Activated CD4-positive, alpha-beta memory T cell treated with anti-CD3 and anti-CD28 coated beads, Interleukin-2, amount 10 ng/mL, durations not matched to agents 7 days and 5 days (primary cell): Measurements from ENCODE around the gene TMEM109. TPM values are rescaled to one million over a fixed set of nuclear protein-coding genes. Genes with fewer than 3 reads are reported as not detected.
"Not testable (repeated sequence)": the region's sequence is repeated elsewhere in the genome, so short reads cannot be mapped to it uniquely, and the experiment has no call there.

Experiments
- CTCF ChIA-PET: fragments of 350-600 bp; sonication (Branson Sonifier 250); formaldehyde crosslinking; loops from one replicate; lab custom pipeline; 2021; ENCODE audit warnings: antibody characterized with exemption, inconsistent platforms; lab: Charles Lee
- POLR2A ChIA-PET: fragments of 350-600 bp; sonication (Branson Sonifier 250); formaldehyde crosslinking; loops from one replicate; lab custom pipeline; 2021; ENCODE audit warnings: antibody characterized with exemption; lab: Charles Lee
- DNase-seq: peaks from one replicate; pipeline ENCODE4 v3.0.0-alpha.2; 2020
- H3K27ac Mint-ChIP-seq: one replicate; pipeline ENCODE4 v1.8.0; 2021; ENCODE audit warnings: mild to moderate bottlenecking, mixed read lengths
- H3K27me3 Mint-ChIP-seq: one replicate; pipeline ENCODE4 v1.8.0; 2021; ENCODE audit warnings: mixed read lengths
- H3K36me3 Mint-ChIP-seq: one replicate; pipeline ENCODE4 v1.8.0; 2021; ENCODE audit warnings: low read depth, mixed read lengths
- H3K4me1 Mint-ChIP-seq: one replicate; pipeline ENCODE4 v1.8.0; 2021; ENCODE audit warnings: mixed read lengths
- H3K4me3 Mint-ChIP-seq: one replicate; pipeline ENCODE4 v1.8.0; 2021; ENCODE audit warnings: mild to moderate bottlenecking, mixed read lengths
- H3K9me3 Mint-ChIP-seq: one replicate; pipeline ENCODE4 v1.8.0; 2021; ENCODE audit warnings: mixed read lengths
- total RNA-seq, 2 experiments: library from RNA; stranded (reverse); gene quantifications; one replicate each; pipeline ENCODE4 v1.2.3, GENCODE V29; 2021

Gene TMEM109
- total RNA-seq, 2 experiments from 2014 or later: 101 to 110 TPM

DNA sequence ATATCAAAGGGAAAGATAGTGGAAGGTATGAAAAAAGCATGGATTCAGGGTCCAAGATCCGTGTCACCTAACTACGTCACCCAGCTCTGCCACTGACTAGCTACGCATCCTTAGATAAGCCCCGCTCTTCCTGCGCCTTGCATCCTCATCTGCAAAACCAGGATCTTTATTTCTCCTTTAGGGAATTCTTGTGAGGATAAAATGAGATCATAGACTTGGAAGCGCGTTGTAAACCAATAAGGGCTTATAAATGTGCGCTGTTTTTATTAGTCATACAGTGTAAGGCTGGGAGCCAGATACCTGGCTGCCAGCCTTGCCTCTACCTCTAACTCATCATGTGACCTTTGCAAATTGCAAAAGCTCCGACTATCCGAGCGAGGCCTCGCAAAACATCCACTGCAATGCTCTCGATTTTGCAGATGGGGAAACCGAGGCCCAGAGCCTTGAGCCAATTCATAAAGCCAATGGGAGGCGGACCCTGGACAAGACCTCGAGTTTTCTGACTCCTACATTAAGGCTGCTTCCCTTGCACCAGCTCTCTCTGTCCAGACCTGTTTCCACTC is 8.3 kb upstream of the TMEM109 start:
- ChIA-PET CTCF (interaction anchor here (0.7 to 7.6 kb wide), 10 partner anchors 8 to 281 kb away, joined by 3 to 87 read pairs (median 4); partner anchors contain the start of genes CD6 and TMEM109), POLR2A (interaction anchor here (0.9 to 5.7 kb wide), 13 partner anchors 9 to 252 kb away, joined by 3 to 66 read pairs (median 4); partner anchors contain the start of genes CD6 and TMEM109)
- Mint-ChIP-seq H3K27ac (peak overlapping the region; percentile 88), H3K36me3 (peaks cover 32% of the 10 kb centered on the region), H3K9me3 (no peaks in the 10 kb centered on the region), H3K4me3 (peak overlapping the region; percentile 83), H3K27me3 (peaks cover 16% of the 10 kb centered on the region), H3K4me1 (peaks cover 36% of the 10 kb centered on the region)
- DNase-seq: no peak

DNA sequence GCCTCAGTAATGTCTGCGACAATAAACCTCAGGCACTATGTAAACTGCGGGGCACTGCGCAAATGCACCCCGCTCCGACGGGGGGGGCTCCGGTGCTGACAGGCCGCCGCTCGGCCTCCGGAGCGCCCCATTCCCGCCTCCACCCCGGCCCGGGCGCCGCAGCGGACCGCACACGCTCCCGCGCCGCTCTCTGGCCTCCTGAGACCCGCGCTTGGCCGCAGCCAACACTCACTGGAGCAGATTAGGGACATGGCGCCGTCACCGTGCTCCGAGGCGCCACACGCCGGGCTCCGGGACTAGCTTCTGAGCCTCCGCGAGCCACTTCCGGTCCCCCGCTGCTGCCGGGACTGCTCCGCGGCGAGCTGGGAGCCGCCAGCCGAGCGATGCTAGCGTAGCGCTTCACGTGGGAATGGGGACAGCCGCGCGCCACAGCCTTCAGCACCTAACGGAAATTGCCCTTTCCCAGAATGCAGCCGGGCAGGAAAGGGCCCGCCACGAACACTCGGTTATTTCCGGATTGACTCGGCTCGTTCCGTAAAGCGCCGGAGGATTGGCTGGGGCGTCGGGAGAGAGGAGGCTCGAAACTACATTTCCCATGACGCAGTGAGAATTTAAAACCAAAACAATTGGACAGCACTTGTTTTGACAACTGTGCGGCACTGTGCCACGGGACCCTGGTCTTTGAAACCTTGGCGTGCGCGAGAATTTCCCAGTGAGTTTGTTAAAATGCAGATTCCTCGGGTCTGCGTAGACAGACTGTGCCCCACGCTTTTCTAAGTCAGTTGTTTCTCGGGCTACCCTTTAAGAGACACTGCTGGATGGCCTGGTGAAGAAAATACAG is 7.6 kb upstream of the TMEM109 start, which contains the start of gene PRPF19:
TSS of gene PRPF19 (minus strand) at position 454 of the 841 bp plus-strand sequence. CDS start at position 251, 203 bp downstream.
- Mint-ChIP-seq H3K9me3 (no peaks in the 10 kb centered on the region), H3K27me3 (peaks cover 16% of the 10 kb centered on the region), H3K27ac (peak within 1 kb of the TSS; percentile 88), H3K36me3 (peaks cover 25% of the 10 kb centered on the region), H3K4me3 (peak within 1 kb of the TSS; percentile 83), H3K4me1 (peaks cover 40% of the 10 kb centered on the region)
- ChIA-PET CTCF (interaction anchor here (0.7 to 7.6 kb wide), 5 partner anchors 8 to 281 kb away, joined by 3 to 87 read pairs (median 12); partner anchors contain the start of gene TMEM109), POLR2A (interaction anchor here (0.9 to 5.7 kb wide), 12 partner anchors 9 to 252 kb away, joined by 3 to 66 read pairs (median 4); partner anchors contain the start of gene TMEM109)
- peak; percentile 99 for DNase-seq

DNA sequence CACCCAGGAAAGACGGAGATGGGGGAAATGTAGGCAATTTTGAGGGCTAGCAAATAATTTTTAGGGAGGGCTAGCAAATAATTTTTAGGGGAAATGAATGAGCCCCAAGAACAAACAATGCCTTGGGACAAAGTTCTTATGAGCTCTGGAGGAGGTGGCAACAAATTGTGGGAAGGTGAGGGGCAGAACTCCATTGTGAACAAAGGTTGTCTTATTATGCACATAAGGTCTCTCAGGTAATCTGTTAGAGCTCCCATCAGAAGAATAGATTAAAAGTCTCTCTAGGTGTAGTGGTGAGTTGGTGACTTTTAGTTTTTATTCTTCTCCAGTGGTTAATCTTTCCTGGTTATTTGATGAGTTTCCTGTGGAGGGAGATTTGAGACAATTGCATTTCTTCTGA is 5.2 kb upstream of the TMEM109 start:
- Mint-ChIP-seq H3K27ac (no peak overlapping the region), H3K36me3 (peaks cover 6% of the 10 kb centered on the region), H3K4me1 (peaks cover 52% of the 10 kb centered on the region), H3K4me3 (no peak overlapping the region), H3K27me3 (peaks cover 16% of the 10 kb centered on the region), H3K9me3 (no peaks in the 10 kb centered on the region)
- ChIA-PET CTCF (no interaction called here), POLR2A (no interaction called here)
- DNase-seq: no peak

DNA sequence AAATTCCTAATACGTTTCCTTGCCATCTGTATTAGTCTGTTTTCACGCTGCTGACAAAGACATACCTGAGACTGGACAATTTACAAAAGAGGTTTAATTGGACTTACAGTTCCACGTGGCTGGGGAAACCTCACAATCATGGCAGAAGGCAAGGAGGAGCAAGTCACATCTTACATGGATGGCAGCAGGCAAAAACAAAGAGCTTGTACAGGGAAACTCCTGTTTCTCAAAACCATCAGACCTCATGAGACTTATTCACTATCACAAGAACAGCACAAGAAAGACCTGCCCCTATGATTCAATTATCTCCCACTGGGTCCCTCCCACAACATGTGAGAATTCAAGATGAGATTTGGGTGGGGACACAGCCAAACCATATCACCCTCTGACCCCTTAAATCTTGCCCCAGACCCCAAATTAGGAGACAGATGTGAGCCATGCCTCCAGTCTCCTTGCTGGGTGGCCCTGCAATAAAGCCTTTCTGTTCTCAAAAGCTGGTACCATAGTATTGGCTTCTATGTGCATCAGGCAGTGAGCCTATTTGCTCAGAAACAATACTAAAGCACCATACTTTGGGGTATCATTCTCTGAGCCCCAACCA is 4.2 kb upstream of the TMEM109 start:
- POLR2A ChIA-PET, H3K27ac Mint-ChIP-seq, H3K9me3 Mint-ChIP-seq, H3K4me3 Mint-ChIP-seq, CTCF ChIA-PET, DNase-seq, H3K36me3 Mint-ChIP-seq: not testable (repeated sequence)
- Mint-ChIP-seq H3K27me3 (peaks cover 16% of the 10 kb centered on the region), H3K4me1 (peaks cover 42% of the 10 kb centered on the region)

DNA sequence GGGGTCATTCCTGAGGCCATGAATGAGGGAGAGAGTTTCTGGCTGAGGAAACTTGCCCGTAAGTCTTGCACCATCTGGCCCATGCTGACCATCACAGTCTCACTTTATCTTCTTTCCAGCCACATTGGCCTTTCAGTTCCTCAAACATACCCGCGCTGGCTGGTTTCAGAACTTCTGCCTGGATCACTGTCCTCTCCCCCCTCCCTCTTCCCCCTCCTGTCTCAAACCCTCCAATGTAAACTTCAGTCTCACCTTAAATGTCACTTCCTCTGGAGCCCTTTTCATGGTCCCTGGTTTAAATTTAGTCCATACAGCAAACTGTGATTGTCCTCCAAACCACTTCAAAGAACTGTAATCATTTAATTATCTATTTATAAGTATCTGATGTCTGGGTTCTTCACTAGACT is 3.7 kb upstream of the TMEM109 start:
- POLR2A ChIA-PET: no interaction called here
- DNase-seq: no peak
- Mint-ChIP-seq H3K4me1 (peaks cover 38% of the 10 kb centered on the region), H3K36me3 (peaks cover 4% of the 10 kb centered on the region), H3K4me3 (no peak overlapping the region), H3K27ac (no peak overlapping the region), H3K9me3 (no peaks in the 10 kb centered on the region), H3K27me3 (peaks cover 16% of the 10 kb centered on the region)
- CTCF ChIA-PET: no interaction called here

DNA sequence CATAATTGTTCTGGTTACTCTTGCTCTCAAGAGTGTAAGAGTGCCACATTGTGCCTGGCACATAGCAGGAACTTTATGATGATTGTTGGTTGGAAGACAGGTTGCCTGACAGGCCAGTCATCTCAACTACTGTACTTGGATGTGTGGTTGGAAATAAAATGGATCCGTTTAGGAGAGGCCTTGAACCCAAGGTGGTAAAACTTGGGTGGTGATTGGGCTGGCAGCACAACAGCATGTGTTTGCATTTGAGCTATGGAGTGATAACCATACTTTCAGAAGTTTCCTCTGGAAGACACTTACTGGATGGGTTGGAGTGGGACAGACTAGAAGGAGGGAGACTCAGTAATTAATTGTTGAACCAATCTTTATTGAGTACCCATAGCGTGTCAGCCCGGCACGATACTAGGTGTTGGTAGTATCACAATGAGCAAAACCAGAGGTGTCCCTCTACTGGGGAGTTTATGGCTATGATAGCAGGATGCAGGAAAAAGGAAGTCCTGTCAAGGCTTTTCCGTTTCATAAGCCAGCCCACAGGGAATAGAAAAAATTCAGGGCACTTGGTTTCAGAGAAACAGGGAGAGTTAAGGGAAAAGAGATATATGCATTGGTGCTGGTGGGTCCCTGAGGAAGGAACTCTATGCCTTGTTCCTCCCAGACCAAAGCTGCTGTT is 3.1 kb upstream of the TMEM109 start:
- Mint-ChIP-seq H3K4me3 (no peak overlapping the region), H3K27ac (no peak overlapping the region), H3K9me3 (no peaks in the 10 kb centered on the region), H3K36me3 (peaks cover 4% of the 10 kb centered on the region), H3K4me1 (peaks cover 40% of the 10 kb centered on the region), H3K27me3 (peaks cover 16% of the 10 kb centered on the region)
- no peak for DNase-seq
- POLR2A ChIA-PET: no interaction called here
- CTCF ChIA-PET: no interaction called here

DNA sequence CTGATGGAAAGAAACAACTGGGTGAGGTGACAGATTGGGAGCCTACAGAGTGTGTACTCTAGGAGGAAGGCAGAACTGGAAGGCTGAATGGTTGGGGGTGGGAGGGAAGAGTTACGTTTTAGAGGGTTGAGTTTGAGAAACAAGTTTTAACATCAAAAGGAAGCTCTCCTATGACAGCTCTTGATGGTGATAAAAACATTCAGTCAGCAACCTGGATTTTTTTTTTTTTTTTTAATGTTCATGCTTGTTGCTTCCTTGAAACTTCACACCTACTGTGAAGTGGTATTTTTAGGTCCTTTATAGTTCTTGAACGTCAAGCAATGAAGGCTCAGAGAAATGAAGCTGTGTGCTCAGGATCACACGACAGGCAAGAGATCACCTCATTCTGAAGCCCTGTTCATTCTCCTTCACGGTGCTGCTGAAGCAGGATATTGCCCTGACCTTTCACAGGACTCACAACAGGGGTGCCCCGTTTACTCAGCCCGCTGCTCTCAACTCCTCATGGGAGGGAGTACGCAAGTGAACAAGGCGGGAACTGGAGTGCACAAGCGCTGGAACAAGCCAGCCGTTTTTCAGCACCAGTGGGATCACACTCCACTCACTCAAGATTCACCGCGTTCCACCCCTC is 1.6 kb upstream of the TMEM109 start:
- Mint-ChIP-seq H3K4me1 (peaks cover 45% of the 10 kb centered on the region), H3K27ac (peak overlapping the region; percentile 44), H3K36me3 (peaks cover 10% of the 10 kb centered on the region), H3K27me3 (peaks cover 16% of the 10 kb centered on the region), H3K4me3 (peak overlapping the region; percentile 3), H3K9me3 (no peaks in the 10 kb centered on the region)
- POLR2A ChIA-PET: interaction anchor here (0.7 to 1.9 kb wide), 7 partner anchors 9 to 518 kb away, joined by 3 to 5 read pairs (median 5); partner anchors contain the start of genes CPSF7, SDHAF2 and TMEM132A
- CTCF ChIA-PET: interaction anchor here (1.4 to 4.9 kb wide), 4 partner anchors 9 to 275 kb away, joined by 5 to 52 read pairs (median 7); partner anchors contain the start of gene PRPF19
- DNase-seq: no peak

DNA sequence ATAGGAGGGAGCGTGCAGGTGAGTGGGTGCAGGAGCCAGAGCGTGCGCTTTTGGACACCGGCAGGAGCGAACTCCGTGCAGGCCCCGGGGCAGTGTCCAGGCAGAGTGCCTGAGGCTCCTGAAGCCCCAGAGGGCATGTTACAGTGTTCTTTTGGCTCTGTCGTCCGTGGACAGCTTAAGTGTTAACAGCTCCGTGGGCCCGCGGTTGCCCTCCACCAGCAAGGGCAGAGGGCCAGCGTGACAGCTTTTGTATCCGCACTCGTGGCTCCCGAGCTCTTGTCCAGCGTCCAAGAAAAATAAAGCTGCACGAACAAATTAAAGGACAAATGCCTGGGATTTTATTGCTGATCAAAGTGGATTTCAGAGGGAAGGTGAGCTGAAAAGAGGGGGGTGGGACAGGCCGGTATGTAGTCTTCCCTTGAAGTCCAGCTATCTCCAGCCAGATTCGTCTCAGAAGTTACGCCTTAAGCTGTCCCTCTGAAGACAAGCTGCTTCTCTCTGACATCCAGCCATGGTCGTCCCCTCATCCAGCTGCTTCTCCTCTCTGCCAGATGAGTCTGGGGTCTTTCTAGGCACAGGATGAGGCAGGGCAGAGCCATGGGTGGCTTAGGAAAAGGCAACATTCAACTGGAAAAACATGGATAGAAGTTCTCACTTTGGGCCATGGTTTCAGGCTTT is 968 bp upstream of the TMEM109 start:
- no peaks in the 10 kb centered on the region for H3K9me3 Mint-ChIP-seq
- H3K27ac Mint-ChIP-seq: no peak overlapping the region
- peak overlapping the region; percentile 96 for H3K4me3 Mint-ChIP-seq
- ChIA-PET CTCF (interaction anchor here (0.9 to 4.9 kb wide), 13 partner anchors 10 to 603 kb away, joined by 3 to 52 read pairs (median 5); partner anchors contain the start of genes CYB561A3, PRPF19 and TMEM138), POLR2A (interaction anchor here (0.6 to 4.4 kb wide), 15 partner anchors 8 to 517 kb away, joined by 3 to 66 read pairs (median 4); partner anchors contain the start of genes CPSF7, PRPF19, SDHAF2 and TMEM132A)
- H3K27me3 Mint-ChIP-seq: peaks cover 16% of the 10 kb centered on the region
- peaks cover 10% of the 10 kb centered on the region for H3K36me3 Mint-ChIP-seq
- no peak for DNase-seq
- H3K4me1 Mint-ChIP-seq: peaks cover 43% of the 10 kb centered on the region

DNA sequence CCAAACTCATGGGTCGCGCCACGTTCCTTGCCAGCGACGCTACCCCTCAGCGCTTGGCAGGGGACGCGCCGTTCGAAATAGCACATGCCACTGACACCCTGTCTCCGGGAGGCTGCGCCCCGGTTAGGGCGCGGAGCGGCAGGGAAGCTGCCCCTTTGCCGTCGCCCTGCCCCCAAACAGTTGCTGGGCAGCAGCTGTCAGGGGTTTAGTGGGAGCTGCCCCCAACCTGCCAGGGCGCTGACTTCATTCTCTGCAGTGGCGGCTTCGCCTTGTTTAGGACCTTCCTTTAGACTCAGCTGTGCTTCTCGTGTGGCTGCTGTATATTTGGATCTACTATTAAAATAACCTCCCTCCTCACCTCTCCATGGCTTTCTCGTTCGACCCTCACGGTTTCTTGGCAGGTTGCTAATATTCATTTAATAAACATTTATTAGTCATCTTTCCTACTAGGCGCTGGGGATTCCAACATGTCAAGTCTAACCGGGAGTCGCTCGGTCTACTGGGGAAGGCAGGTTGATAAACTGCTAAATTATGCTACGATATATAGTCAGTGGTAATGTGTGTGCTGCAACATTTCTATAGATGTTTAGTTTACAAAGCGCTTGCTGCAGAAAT is 782 bp downstream of the TMEM109 start:
- Mint-ChIP-seq H3K36me3 (peaks cover 12% of the 10 kb centered on the region), H3K9me3 (no peaks in the 10 kb centered on the region), H3K4me3 (peak overlapping the region; percentile 96), H3K4me1 (peaks cover 48% of the 10 kb centered on the region), H3K27me3 (no peaks in the 10 kb centered on the region), H3K27ac (peak overlapping the region; percentile 90)
- CTCF ChIA-PET: interaction anchor here (0.8 to 4.9 kb wide), 26 partner anchors 7 to 273 kb away, joined by 3 to 52 read pairs (median 4); partner anchors contain the start of gene PRPF19
- DNase-seq: peak; percentile 44
- POLR2A ChIA-PET: interaction anchor here (0.8 to 4.4 kb wide), 18 partner anchors 9 to 477 kb away, joined by 3 to 66 read pairs (median 5); partner anchors contain the start of genes CYB561A3, PRPF19, TMEM132A and TMEM138

DNA sequence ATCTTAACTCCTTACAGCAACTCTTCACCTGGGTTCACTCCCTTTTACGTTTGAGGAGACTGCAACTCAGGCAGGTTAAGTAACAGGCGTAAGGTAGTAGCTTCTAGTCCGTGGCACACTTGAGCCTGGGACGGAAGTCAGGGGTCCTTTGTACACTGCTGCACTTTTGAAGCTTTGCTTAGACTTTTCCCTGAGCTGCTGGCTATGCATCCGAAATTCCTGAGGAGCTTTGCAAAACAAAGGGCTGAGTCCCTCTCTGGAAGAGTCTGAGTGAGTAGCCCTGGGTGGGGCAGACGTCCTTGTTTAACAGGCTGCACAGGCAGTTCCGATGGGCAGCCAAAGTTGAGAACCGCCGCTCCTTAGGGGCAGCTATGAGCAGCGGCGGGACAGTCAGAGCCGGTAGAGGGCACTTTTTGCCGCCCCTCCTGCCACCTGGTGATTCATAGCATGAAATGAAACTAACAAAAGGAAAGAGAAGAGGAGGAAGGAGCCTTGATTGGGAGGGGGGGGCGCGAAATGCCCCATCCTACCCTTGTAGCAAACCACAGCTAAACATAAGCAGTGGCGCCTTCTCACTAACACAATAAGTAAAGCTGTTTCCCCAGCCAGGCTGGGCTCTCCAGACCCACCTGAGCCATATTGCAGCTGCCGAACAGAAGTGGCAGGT is 1.4 kb downstream of the TMEM109 start:
- H3K4me3 Mint-ChIP-seq: peak overlapping the region; percentile 96
- H3K9me3 Mint-ChIP-seq: no peaks in the 10 kb centered on the region
- H3K27ac Mint-ChIP-seq: peak overlapping the region; percentile 90
- DNase-seq: peak; percentile 84
- H3K4me1 Mint-ChIP-seq: peaks cover 48% of the 10 kb centered on the region
- ChIA-PET POLR2A (interaction anchor here (0.6 to 4.4 kb wide), 23 partner anchors 9 to 476 kb away, joined by 3 to 66 read pairs (median 5); partner anchors contain the start of genes CYB561A3, PRPF19, TMEM132A and TMEM138), CTCF (interaction anchor here (0.7 to 4.9 kb wide), 28 partner anchors 8 to 272 kb away, joined by 3 to 52 read pairs (median 3); partner anchors contain the start of gene PRPF19)
- H3K36me3 Mint-ChIP-seq: peaks cover 19% of the 10 kb centered on the region
- no peaks in the 10 kb centered on the region for H3K27me3 Mint-ChIP-seq
